COLO668 (cell line): Measurements from ENCODE around the gene TMEM175.

Experiments used
- DNase-seq: peaks from one replicate; lab custom pipeline; 2025; ENCODE audit not compliant: unreplicated experiment; lab: John Stamatoyannopoulos, UW

TMEM175 gene

DNA sequence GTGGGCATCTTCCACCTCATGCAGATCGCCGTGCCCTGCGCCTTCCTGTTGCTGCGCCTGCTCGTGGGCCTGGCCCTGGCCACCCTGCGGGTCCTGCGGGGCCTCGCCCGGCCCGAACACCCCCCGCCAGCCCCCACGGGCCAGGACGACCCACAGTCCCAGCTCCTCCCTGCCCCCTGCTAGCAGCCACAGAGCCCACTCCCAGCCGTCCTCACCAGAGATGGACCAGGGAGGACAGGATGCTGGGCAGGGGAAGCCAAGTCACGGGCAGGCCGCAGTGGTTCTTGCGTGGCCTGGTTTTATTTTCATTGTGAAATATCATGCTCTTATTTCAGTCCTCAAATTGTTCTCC lies 26.0 kb downstream of the TMEM175 start:
- DNase-seq = no peak

DNA sequence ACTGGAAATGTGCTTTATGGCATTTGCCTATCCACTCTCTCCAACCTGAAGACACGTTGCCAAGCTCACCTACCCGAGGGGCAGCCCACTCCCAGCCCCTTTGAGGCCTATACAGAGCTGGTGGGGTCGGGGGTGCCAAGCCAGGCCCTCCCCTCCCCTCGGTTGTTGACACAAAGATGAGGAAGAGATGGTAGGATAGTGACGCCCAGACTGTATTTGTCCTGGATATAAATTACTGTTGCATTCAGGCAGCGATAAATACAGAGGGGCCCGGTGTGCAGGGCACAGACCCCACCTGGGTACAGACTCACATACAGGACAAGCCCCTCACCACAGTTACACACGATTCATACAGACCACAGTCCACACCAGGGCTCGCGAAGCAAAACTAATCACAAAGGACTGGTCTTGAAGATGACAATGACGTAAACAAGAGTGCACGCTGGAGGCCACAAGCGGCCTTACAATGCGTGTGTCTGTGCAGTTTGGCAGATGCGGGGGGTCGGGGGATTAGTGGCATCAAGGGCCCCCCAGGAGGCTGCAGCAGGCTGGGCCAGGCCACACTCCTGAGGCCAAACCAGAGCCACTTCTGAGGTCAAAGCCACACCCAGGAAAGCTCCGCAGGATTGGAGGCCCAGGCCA lies 26.6 kb downstream of the TMEM175 start:
- no peak for DNase-seq

DNA sequence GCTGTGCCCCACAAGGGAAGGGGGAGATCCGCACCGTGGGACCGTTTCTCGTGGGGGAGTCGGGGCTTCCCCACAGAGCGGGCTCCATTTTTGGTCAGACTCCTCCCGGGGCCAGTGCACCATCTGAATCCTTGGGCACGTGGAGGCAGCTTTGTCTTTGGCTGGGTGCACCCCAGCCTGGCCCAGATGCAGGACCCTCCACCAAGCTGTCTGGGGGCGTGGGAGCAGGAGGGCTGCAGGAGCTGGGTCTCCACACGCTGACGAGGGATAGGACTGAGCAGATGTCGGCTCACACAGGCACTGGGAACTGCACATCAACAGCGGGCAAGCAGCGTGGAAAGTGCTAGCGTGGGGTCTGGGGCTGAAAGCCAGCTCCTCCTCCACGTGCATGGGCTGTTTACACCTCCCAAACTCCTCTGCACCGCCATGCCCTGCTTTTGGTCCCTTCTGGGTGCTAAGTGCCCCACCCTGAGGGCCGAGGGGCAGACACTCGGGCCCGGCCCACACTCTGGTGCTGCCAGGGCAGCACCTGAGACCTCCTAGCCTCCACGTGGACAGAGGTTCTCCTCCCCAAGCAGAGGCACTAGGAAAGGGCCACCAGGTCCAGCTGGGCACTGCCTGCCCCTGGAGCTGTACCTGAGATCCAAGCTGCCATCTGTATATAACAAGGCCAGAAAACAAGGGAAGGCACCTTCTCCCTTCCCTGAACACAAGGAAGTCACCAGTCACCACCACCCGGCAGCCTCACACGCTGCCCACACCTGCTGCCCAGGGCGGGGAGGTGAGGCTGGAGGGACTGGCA lies 27.3 kb downstream of the TMEM175 start:
- no peak for DNase-seq

DNA sequence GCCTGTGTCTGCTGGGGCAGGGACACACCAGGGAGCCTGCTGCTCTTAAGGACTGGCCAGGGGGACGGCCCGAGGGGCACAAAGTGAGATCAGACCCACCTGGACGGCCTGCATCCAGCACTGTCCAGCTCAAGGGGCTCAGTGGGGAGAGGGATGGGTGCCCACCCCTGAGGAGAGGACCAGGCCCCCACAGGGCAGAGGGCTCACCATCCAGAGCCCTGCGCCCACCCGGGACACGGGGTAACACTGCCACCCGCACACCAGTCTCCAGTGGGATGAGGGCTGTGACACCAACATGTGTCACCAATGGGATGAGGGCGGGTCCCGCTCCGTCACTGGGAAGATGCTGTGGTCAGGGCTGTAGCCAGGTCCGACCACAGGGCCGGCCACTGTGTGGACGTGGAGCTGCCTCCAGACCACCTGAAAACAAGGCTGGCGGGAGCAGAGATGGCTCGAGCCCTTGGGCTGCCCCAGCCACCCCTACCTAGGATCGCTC lies 27.9 kb downstream of the TMEM175 start:
- no peak for DNase-seq

DNA sequence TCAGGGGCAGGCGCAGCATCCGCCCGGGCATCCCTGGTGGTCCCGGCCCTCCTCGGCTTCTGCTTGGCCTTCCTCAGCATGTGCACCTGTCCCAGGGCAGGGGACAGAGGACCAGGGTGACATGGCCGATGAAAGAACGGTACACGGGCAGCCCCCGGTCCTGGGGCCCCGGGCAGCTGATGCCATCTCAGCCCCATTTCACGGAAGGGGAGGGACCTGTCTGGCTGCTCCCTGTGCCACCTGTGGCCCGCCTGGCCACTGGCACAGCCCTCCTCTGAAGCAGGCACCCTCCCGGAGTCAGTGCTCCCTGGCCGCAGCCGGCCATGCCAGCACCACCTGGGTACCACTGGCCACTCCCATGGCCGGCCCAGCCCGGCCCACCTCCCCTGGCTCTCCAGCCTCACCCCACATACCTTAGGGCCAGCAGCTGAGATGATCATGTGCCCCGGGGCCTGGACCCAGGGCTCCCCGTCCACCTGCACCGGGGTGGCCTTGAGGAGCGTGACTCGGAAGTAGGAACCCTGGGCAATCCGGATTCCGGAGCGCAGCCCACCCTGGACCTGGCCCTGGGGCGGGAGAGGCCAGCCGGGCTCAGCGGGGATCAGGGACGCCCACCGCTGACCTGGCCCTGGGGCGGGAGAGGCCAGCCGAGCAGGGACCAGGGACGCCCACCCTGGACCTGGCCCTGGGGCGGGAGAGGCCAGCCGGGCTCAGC lies 28.5 kb downstream of the TMEM175 start:
- no peak for DNase-seq

DNA sequence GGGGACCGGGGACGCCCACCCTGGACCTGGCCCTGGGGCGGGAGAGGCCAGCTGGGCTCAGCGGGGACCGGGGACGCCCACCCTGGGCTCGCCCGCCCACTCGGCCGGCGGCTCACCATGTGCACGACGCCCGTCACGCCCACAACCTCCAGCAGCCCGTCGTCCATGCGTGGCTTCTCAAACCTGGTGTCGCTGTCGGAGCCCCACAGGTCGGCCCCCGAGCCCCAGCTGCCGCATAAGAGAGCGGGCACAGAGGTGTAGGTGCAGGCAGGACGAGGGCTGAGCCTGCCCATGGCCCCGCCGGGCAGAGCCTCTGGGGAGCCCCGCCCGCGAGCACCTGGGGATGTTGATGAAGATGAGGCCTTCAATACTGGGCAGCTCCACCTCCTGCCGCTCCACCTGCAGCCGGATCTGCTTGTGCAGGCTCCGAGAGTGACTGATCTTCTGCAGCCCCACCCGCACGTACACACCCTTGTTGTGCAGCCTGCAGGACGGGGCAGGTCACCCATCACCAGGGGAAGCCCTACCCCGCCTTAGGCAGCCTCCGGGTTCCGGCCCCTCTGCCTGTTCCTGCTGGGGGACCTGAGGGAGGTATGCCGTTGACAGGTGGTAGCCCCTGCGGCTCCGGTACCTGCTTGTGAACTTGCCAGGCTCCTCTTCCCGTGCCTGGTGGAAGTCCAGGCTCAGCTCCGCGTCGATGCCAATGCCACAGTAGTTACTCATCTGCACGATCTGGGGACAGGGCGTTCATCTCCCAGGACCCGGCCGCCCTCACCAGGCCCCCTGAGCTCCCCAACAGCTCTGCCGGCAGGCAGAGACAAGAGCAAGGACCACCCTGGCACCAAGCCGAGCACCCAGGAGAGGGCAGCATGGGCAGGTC lies 29.3 kb downstream of the TMEM175 start:
- peak; percentile 61 for DNase-seq

DNA sequence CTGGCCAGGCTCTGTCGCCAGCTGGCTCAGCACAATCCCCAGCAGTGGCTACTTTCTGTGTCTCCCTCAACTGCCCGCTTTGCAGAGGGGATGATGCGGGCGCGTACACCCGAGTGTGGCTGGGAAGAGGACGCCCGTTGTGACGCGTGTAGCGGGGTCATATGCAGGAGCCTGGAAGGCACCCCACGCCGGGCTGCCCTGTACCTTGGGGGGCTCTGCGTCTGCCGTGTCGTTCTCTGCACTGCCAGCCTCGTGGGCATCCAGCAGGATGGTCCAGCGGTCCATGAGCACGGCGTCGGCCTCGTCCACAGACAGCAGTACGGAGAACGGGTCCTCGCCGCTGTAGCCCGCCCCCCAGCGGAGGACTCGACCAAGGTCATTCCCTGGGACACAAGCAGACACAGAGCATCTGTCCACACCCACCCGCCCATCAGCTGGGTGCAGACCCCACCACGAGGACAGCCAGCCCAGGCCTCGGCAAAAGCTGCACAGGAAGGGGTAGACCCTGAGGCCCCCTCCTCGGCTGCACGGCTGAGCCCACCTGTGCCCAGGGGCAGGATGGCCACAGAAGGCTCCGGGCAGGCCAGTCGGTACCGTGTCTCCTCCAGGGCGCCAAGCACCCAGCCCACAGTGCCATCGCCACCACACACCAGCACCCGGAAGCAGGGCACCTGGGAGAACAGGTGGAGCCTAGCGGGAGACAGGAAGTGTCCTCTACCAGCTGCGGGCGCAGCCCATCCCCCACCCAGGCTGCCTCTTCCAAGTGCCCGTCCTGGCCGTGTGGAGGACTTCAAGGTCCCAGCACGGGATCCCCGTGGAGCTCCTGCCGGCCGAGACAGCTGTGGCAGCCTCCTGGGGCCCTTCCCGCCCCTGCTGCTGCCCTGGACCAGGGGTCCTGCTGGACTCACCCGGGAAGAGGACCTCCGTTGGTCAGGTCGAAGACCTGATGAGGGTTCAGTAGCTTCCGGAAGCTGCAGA lies 30.3 kb downstream of the TMEM175 start:
- peak; percentile 93 for DNase-seq

DNA sequence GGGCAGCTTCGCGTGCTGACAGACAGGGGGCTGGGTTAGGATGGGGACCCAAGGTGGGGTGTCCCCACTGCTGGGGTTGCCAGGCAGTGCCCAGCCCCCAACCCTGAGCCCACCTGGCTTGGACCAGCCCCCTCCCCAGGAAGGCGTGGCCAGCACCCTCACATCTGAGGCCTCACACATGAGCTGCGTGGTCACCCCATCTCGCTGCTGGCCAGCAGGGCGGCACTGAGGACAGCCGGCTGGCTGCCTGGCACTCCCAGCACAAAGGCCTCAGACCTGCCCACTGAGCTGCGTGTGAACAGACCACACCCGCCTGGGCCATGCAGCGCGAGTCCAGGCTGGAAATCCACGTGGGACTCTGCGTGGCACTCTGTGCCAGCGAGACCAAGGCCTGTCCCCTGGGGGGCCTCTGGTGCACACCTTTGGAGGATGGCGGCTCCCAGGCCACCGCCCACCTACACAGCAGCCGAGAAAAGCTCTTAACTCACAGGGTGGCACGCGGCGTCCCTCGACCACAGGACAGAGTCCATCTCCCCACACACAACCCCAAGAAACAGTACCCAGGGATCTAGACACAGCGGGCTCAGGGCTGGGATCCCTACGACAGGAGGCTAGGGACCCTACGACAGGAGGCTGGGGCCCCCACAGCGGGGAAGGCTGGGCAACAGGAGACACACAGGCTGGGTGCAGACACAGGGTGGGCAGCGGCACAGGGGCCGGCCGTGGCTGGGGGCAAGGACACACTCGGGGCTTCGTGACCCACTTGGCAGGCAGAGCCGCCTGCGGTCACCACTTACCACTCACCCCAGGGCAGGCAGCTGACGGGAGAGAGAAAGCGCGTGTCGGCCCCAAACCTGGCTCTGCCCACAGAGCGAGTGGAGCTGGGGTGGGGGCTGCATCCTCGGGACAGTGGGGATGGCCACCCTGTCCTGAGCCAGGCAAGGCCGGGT lies 31.3 kb downstream of the TMEM175 start:
- DNase-seq = peak; percentile 39

DNA sequence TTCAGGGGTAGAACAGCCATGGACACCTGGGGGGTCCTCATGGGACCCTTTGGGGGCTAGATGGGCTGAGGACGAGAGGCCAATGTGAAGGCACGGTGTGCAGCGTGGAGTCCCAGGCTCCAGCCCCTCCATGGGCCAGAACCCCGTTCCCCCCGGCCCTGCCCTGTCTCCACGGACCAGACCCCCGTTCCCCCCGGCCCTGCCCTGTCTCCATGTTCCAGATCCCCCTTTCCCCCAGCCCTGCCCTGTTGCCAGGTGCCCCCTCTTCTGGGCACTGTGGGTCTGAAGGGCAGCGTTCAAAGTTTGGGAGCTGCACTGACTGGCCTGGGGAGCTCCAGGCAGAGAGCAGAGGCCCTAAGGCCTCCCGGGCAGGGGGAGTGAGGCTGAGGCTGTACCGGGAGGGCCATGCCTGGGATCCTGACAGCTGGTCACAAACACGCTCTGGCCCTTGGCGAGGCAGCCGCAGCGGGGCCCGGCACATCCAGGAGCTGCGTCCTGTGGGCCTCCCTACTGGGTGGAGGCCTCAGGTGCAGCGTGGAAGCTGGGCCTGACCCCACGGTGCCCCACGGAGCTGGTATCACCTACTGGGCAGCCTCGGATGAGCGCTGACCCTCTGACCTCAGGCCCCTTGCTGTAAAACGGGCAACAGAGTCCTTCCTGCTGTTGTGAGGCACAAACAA lies 32.2 kb downstream of the TMEM175 start:
- no peak for DNase-seq

DNA sequence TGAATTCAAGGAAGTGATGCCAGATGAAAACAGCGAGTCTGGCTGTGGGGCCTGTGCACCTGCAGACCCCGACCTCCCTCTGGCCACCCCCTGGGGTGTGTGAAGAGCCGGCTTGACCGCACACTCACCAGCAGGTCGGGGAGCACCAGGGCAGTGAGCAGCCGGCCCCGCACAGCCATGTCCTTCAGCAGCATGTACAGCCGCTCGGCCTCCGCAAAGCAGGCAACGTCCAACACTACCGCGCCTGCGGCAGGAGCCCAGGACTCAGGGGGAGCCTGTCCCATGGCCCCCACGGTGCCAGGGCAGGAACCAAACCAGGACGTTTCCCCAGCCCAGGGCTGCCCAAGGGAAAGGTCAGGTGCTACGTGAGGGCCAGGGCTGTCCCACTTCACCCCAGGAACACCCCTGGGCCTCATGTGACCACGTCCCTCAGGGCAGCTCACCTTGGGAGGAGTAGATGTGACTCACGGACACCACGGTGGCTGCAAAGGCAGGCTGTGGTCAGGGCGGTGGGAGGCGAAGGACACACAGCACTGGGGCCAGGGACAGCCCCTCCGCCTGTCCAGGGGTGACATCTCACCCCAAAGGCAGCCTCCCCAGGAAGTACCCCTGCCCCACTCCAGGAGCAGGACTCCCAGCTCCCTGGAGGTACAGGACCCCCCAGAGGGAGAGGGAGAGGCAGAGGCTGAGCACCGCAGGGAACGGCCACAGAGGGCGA lies 32.9 kb downstream of the TMEM175 start:
- DNase-seq = no peak

DNA sequence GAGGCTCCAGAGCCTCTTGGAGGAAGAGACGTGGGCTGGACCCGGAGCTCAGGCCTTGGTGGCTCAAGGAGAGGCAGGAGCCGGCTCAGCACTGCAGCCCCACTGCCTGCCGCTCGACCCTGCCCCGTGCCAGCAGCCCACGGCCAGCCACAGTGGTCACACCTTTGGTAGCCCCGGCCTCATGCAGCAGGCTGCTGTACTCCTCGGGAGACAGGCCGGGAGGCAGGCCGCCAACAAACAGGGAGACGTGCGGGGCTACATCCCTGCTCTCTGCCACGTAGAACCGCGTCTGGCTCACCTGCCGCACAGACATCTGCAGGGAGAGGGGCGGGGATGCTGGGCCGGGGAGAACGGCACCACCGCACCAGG lies 33.5 kb downstream of the TMEM175 start:
- no peak for DNase-seq

DNA sequence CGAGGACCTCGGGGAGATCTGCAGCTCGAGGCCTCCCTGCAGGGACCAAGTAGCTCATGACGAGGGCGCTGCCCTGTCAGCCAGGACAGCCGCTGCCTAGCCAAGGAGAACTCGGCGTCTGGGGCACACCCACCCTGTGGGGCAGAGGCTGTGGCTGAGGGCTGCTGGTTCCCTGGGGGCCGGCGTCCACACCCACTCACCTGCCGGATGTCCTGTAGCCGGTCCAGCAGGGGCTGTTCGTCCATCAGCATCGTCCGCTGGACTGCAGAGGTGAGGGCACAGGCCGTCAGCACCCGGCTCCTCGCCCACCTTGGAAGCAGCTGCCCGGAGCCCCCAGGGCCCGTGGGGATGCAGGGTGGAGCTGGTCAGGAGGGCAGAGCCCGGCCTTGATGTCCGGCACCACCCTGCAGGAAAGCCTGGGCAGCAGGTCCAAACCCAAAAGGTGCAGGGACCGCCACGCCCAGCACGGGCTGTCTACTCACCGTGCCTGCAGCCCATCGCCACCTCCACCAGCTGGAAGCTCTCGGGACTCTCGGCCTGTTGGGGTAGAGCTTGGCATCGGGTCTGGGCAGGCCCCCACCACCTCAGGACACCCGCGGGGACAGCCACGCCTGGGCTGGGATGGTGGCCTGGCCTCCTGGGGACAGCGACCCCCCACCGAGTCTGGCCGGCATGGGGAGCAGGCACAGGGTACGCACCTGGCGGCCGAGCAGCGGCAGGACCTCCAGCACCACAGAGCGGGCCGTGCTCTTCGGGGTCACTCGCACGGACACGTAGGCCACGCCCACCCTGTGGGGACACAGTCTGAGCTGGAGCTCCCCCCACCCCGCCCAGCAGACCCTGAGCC lies 34.2 kb downstream of the TMEM175 start:
- DNase-seq = no peak

DNA sequence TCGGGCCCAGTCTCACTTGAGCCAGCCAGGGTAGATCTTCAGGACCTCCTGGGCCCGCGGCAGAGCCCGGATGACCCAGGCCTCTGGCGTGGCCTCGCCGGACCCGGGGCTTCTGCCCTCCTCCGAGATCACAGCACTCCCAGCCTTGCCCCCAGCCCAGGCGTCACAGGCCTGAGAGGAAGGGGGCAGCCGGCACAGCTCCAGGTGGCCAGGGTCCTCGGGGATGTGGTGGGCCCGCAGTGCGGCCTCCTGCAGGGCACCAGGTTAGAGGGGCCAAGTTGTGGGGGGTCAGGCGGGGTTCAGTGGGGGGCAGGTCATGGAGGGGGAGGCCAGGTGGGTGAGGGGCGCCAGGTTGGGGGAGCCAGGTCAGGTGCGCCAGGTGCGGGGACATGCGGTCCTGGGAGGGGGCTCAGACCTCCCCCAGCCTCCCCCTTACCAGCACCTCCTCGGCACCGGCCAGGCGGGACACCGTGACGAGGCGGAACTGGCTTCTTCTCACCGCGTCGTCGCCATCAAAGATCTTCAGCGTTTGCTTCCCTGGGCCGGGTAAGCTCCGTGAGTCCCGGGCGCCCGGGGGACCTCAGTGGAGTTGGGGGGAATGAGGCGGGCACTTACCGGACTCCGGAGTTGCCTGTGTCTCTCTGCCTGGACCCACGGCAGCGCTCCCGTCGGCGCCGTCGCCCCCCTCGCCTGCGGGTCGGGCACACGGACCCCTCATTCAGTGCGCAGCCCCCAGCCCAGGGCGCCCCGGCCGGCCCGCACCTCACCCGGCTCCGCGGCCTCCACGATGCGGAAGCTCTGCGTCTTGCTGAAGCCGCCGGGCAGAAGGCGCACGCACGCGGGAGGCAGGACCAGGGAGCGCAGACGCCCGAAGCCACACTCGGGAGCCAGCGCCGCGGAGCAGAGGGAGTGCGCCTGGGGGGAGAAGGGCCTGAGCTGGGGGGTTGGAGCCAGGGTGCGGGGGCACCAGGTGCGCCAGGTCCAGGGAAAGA lies 35.1 kb downstream of the TMEM175 start:
- no peak for DNase-seq

DNA sequence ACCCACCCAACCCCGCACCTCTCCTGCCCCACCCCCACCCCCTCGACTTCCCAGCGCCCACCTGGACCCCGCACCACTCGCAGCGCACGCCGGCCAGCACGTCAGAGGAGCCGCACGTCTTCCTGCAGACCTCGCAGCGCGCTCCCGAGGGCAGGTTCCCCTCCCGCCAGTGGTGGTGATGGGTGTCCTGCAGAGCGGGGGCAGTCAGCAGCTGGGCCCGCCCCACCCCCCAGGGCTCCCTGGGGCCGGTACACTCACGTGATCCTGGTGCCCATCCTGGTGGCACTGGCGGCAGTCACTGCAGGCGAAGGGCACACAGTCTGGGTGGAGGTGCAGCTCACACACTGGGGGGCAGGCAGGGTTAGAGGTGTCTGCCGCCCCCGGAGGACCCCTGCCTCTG lies 36.0 kb downstream of the TMEM175 start:
- no peak for DNase-seq

DNA sequence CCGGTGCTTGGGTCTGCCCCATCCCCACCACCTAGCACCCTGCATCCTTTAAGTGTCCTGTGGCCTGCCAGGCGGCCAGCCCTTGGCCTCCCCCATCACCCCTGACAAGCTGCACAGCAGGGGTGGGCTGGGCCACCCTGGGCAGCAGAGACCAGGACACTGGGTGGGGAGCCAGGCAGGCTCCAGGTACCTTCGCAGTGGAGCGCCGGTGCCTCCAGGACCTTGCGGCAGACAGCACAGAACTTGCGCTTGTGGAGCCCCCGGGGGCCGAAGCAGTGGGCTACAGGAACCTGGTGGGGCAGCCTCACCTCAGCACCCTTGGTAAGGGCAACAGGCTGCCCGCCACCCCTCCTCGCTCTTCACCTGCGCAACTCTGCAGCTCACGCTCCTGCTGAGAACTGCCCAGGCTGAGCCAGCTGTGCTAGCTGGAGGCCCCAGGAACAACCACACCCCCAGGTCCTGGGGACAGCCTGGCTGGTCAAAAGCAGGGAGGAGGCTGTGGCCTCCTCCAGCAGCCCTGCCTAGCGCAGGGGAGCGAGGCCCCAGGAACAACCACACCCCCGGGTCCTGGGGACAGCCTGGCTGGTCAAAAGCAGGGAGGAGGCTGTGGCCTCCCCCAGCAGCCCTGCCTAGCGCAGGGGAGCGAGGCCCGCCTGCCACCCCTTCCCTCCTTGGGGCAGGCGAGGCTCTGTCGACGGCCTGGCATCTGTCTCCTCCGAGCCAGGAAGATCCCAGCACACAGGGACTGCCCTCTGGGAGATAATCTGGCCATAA lies 36.5 kb downstream of the TMEM175 start:
- DNase-seq = no peak
